ENCODE measurements around the gene PRM1.

The PRM1 gene

GRCh38 chr16:11264155-11264832, 16.8 kb downstream of the PRM1 start:
- in situ Hi-C loops (cut with MboI; ENCODE audit: low pct_unique_long_range_greater_than_20kb, low sequenced_read_pairs, unreplicated experiment): no loop called here
- DNase-seq (ENCODE audit: low spot score): no peak

GRCh38 chr16:11263737-11264136, 17.4 kb downstream of the PRM1 start:
- in situ Hi-C loops (cut with MboI; ENCODE audit: low pct_unique_long_range_greater_than_20kb, low sequenced_read_pairs, unreplicated experiment): no loop called here
- no peak for DNase-seq (ENCODE audit: low spot score)
- TF ChIP-seq CTCF (IDR thresholded peaks at IDR 0.05; ENCODE audit: extremely low read depth, insufficient read depth, missing control alignments): no peak

More at GRCh38 chr16:11264155-11264832, 16.8 kb downstream of the PRM1 start:
- TF ChIP-seq CTCF (IDR thresholded peaks at IDR 0.05; ENCODE audit: extremely low read depth, insufficient read depth, missing control alignments): no peak

GRCh38 chr16:11262915-11263314, 18.2 kb downstream of the PRM1 start:
- DNase-seq (ENCODE audit: low spot score): no peak
- no peak for TF ChIP-seq CTCF (IDR thresholded peaks at IDR 0.05; ENCODE audit: extremely low read depth, insufficient read depth, missing control alignments)
- in situ Hi-C loops (cut with MboI; ENCODE audit: low pct_unique_long_range_greater_than_20kb, low sequenced_read_pairs, unreplicated experiment): no loop called here

GRCh38 chr16:11260596-11260966, 20.5 kb downstream of the PRM1 start:
- DNase-seq (ENCODE audit: low spot score): no peak
- no peak for TF ChIP-seq CTCF (IDR thresholded peaks at IDR 0.05; ENCODE audit: extremely low read depth, insufficient read depth, missing control alignments)
- in situ Hi-C loops (cut with MboI; ENCODE audit: low pct_unique_long_range_greater_than_20kb, low sequenced_read_pairs, unreplicated experiment): no loop called here

- in situ Hi-C loops (cut with MboI; ENCODE audit: low pct_unique_long_range_greater_than_20kb, low sequenced_read_pairs, unreplicated experiment): loop anchor here (10.0 kb wide), 1 partner anchor 295 kb away; no protein-coding TSS in a partner anchor
- TF ChIP-seq CTCF (IDR thresholded peaks at IDR 0.05; ENCODE audit: extremely low read depth, insufficient read depth, missing control alignments): no peak
Measured at GRCh38 chr16:11259655-11260595, 21.2 kb downstream of the PRM1 start.

GRCh38 chr16:11258553-11259492, 22.3 kb downstream of the PRM1 start:
- in situ Hi-C loops (cut with MboI; ENCODE audit: low pct_unique_long_range_greater_than_20kb, low sequenced_read_pairs, unreplicated experiment): loop anchor here (10.0 kb wide), 1 partner anchor 294 kb away; no protein-coding TSS in a partner anchor
- no peak for TF ChIP-seq CTCF (IDR thresholded peaks at IDR 0.05; ENCODE audit: extremely low read depth, insufficient read depth, missing control alignments)
- DNase-seq (ENCODE audit: low spot score): peak; percentile 83

More at GRCh38 chr16:11259655-11260595, 21.2 kb downstream of the PRM1 start:
- no peak for DNase-seq (ENCODE audit: low spot score)

Measured in GM13977 (cell line).